K562 (cell line): ENCODE results near the gene TAPBPL. TPM values are rescaled to one million over a fixed set of nuclear protein-coding genes. Genes with fewer than 3 reads are reported as not detected.

Experiments
- ATAC-seq: fragments of 200-7000 bp; cut with Tn5 transposase; 3 replicates; pipeline ENCODE4 v1.9.1; 2020; ENCODE audit warnings: moderate library complexity
- Bru-seq: library from RNA; stranded (reverse); fragments of 400-500 nt; gene quantifications from one replicate; lab custom pipeline; 2021; lab: Mats Ljungman, UMichigan
- BruChase-seq, 2 experiments: library from RNA; stranded (reverse); fragments of 400-500 nt; gene quantifications; one replicate each; lab custom pipeline; 2021; lab: Mats Ljungman, UMichigan
- BruUV-seq: library from RNA; stranded (reverse); fragments of 400-500 nt; replicated peaks from 2 replicates; lab custom pipeline; 2021; lab: Mats Ljungman, UMichigan
- CTCF ChIA-PET: fragments of 300-600 bp; formaldehyde crosslinking; extraction: SDS; loops from one replicate; lab custom pipeline; 2021; ENCODE audit warnings: low intra/inter-chr PET ratio; lab: Yijun Ruan, JAX
- POLR2A ChIA-PET: fragments of 300-600, 350-650 bp; sonication (Branson Sonifier 250); formaldehyde crosslinking; extraction: SDS; loops from one replicate; lab custom pipeline; 2021; ENCODE audit warnings: antibody characterized with exemption, inconsistent platforms; lab: Yijun Ruan, JAX
- DNase-seq, 4 experiments: peaks; one replicate each; pipeline versions ENCODE4 v3.0.0 to v3.0.0-alpha.2; 2011 to 2018; ENCODE audit warnings: low spot score in 3 of 4, mixed read lengths in 3 of 4; ENCODE audit errors: extremely low read depth in 1 of 4
- FAIRE-seq: peaks from 2 replicates; lab custom pipeline; 2011; peaks lifted over from hg19 to GRCh38; lab: Jason Lieb, UNC
- H2AFZ ChIP-seq: 2 replicates; pipeline ENCODE4 v1.6.0; 2011; ENCODE audit warnings: low read depth, low read length, control low read depth, inconsistent platforms
- H3K27ac ChIP-seq: fragments of 200-600 bp; 3 replicates; pipeline ENCODE4 v1.8.0; 2011; ENCODE audit warnings: low read depth, mild to moderate bottlenecking, control low read depth, inconsistent platforms, low read length, moderate library complexity, mixed read lengths; ENCODE audit errors: extremely low read depth
- H3K27me3 ChIP-seq, 2 experiments: fragments of 300-600 bp in 1 of 2; 2 replicates in 1 of 2; 3 replicates in 1 of 2; pipeline versions ENCODE4 v1.6.0 to v1.8.0; 2011; ENCODE audit warnings: inconsistent platforms in 2 of 2, low read length in 2 of 2, mild to moderate bottlenecking in 1 of 2, mixed read lengths in 1 of 2, moderate library complexity in 1 of 2; ENCODE audit not compliant: control insufficient read depth in 2 of 2, insufficient read depth in 2 of 2
- H3K36me3 ChIP-seq: fragments of 300-600 bp; 3 replicates; pipeline ENCODE4 v1.8.0; 2011; ENCODE audit warnings: mild to moderate bottlenecking, low read length, inconsistent platforms; ENCODE audit not compliant: control insufficient read depth, insufficient read depth
- H3K4me1 ChIP-seq, 2 experiments: fragments of 200-600 bp in 1 of 2; replicated peaks in 1 of 2; 2 replicates in 1 of 2; 3 replicates in 1 of 2; pipeline versions ENCODE4 v1.5.1 to v1.8.0; 2011; ENCODE audit warnings: inconsistent platforms in 2 of 2, low read length in 2 of 2, mild to moderate bottlenecking in 1 of 2, mixed read lengths in 1 of 2, moderate library complexity in 1 of 2; ENCODE audit not compliant: control insufficient read depth in 2 of 2, insufficient read depth in 2 of 2
- H3K4me2 ChIP-seq: 2 replicates; pipeline ENCODE4 v1.6.1; 2011; ENCODE audit warnings: low read length, control low read depth, inconsistent platforms, mixed read lengths; ENCODE audit not compliant: insufficient read depth
- H3K4me3 ChIP-seq: fragments of 200-600 bp; sonication (generic), shearing (Covaris generic); 2 replicates; pipeline ENCODE4 v1.5.1; 2016; ENCODE audit warnings: control low read depth, inconsistent platforms
- H3K79me2 ChIP-seq: fragments of 200-600 bp; 3 replicates; pipeline ENCODE4 v1.8.0; 2011; ENCODE audit warnings: low read length, inconsistent platforms; ENCODE audit not compliant: control insufficient read depth, insufficient read depth
- H3K9ac ChIP-seq, 2 experiments: 2 replicates each; pipeline versions ENCODE4 v1.6.0 to v1.6.1; 2011; ENCODE audit warnings: low read depth in 2 of 2, low read length in 2 of 2, control low read depth in 1 of 2, inconsistent platforms in 1 of 2, mild to moderate bottlenecking in 1 of 2, mixed read lengths in 1 of 2; ENCODE audit not compliant: insufficient read depth in 1 of 2
- H3K9me1 ChIP-seq: one replicate; pipeline ENCODE4 v1.6.0; 2011; ENCODE audit warnings: inconsistent platforms, mild to moderate bottlenecking, low read length, moderate library complexity; ENCODE audit not compliant: control insufficient read depth, insufficient read depth
- H3K9me3 ChIP-seq: replicated peaks from 2 replicates; pipeline ENCODE4 v1.5.1; 2011; ENCODE audit warnings: low read depth, low read length, inconsistent platforms; ENCODE audit not compliant: control insufficient read depth, insufficient read depth
- H4K20me1 ChIP-seq: replicated peaks from 2 replicates; pipeline ENCODE4 v1.6.1; 2011; ENCODE audit warnings: low read length, inconsistent platforms, mixed read lengths; ENCODE audit not compliant: control insufficient read depth, insufficient read depth
- ATF1 ChIP-seq, 2 experiments: fragments of 450-650 bp in 1 of 2; IDR thresholded peaks; 2 replicates each; pipeline ENCODE4 v1.6.1; 2016; ENCODE audit warnings: missing compliant biosample characterization in 1 of 2, missing genetic modification characterization in 1 of 2
- DDX20 ChIP-seq: fragments of 450-650 bp; IDR thresholded peaks from 2 replicates; pipeline ENCODE4 v1.6.1; 2016; ENCODE audit warnings: missing genetic modification characterization, low read depth, mild to moderate bottlenecking, missing compliant biosample characterization, moderate library complexity
- DPF2 ChIP-seq: fragments of 450-650 bp; IDR thresholded peaks from 2 replicates; pipeline ENCODE4 v1.6.1; 2016
- FOXK1 ChIP-seq: sonication (generic); formaldehyde crosslinking; IDR thresholded peaks from 2 replicates; pipeline ENCODE4 v1.8.0; 2022; ENCODE audit warnings: missing genetic modification reagents, mild to moderate bottlenecking, borderline replicate concordance
- ILF3 ChIP-seq: fragments of 450-650 bp; IDR thresholded peaks from 2 replicates; pipeline ENCODE4 v1.6.1; 2018; ENCODE audit warnings: antibody characterized with exemption, mild to moderate bottlenecking, moderate library complexity, borderline replicate concordance
- KDM5B ChIP-seq: fragments of 200-600 bp; sonication (generic); IDR thresholded peaks from 2 replicates; pipeline ENCODE4 v1.6.1; 2012; ENCODE audit warnings: low read depth, mild to moderate bottlenecking, moderate library complexity, low read length, control low read depth, inconsistent platforms; ENCODE audit not compliant: insufficient replicate concordance
- MTA3 ChIP-seq: fragments of 450-650 bp; formaldehyde crosslinking; IDR thresholded peaks from 2 replicates; pipeline ENCODE4 v1.6.1; 2017; ENCODE audit warnings: mild to moderate bottlenecking, borderline replicate concordance
- NELFE ChIP-seq: IDR thresholded peaks from 2 replicates; pipeline ENCODE4 v1.6.1; 2011; ENCODE audit warnings: mild to moderate bottlenecking; ENCODE audit not compliant: insufficient read depth, insufficient read length
- NR2C2 ChIP-seq, 2 experiments: fragments of 200-800 bp in 1 of 2; sonication (Bioruptor generic) in 1 of 2; sonication (generic) in 1 of 2; formaldehyde crosslinking in 1 of 2; IDR thresholded peaks; 2 replicates each; pipeline versions ENCODE4 v1.6.1 to v1.8.0; 2016 to 2022; ENCODE audit warnings: mild to moderate bottlenecking in 1 of 2, missing compliant biosample characterization in 1 of 2, missing genetic modification characterization in 1 of 2, missing genetic modification reagents in 1 of 2
- POLR2G ChIP-seq: fragments of 200-400 bp; formaldehyde crosslinking; IDR thresholded peaks from 2 replicates; pipeline ENCODE4 v1.6.1; 2017; ENCODE audit warnings: low read depth, mild to moderate bottlenecking, antibody characterized with exemption, low read length, moderate library complexity
- SMARCA4 ChIP-seq: fragments of 450-650 bp; IDR thresholded peaks from 2 replicates; pipeline ENCODE4 v1.6.1; 2016
- TAF1 ChIP-seq: IDR thresholded peaks from 2 replicates; pipeline ENCODE4 v1.6.1; 2011; ENCODE audit warnings: mild to moderate bottlenecking, low read length, moderate library complexity; ENCODE audit not compliant: insufficient read depth, control insufficient read depth, severe bottlenecking; ENCODE audit errors: extremely low read depth
- TAF7 ChIP-seq: fragments of 450-650 bp; IDR thresholded peaks from 2 replicates; pipeline ENCODE4 v1.6.1; 2016; ENCODE audit warnings: missing genetic modification characterization, missing compliant biosample characterization
- ZNF121 ChIP-seq: sonication (generic); formaldehyde crosslinking; conservative IDR thresholded peaks from 2 replicates; pipeline ENCODE4 v1.8.0; 2022; ENCODE audit warnings: missing genetic modification reagents
- ZNF197 ChIP-seq: fragments of 200-800 bp; sonication (Bioruptor generic); IDR thresholded peaks from 2 replicates; pipeline ENCODE4 v1.6.1; 2016; ENCODE audit warnings: low read depth, missing genetic modification characterization, missing compliant biosample characterization
- ZNF586 ChIP-seq: fragments of 450-650 bp; formaldehyde crosslinking; conservative IDR thresholded peaks from 2 replicates; pipeline ENCODE4 v1.4.0; 2020; ENCODE audit warnings: mild to moderate bottlenecking, moderate library complexity
- WGBS: fragments of 100-300 bp; shearing (Covaris generic); methylation state at CpG from one replicate; pipeline ENCODE4 v1.1.6; 2016; ENCODE audit warnings: low coverage, mixed read lengths; ENCODE audit not compliant: insufficient coverage; ENCODE audit errors: missing lambda C conversion rate; 5-methylcytosine and 5-hydroxymethylcytosine counted together
- in situ Hi-C: fragments of 300-500 bp; cut with MboI; formaldehyde crosslinking; loops from 4 replicates; pipeline ENCODE4 v1.15.0; 2018; ENCODE audit warnings: inconsistent platforms, mixed read lengths
- intact Hi-C: fragments of 100-400 bp; cut with micrococcal nuclease; formaldehyde crosslinking; loops from 2 replicates; pipeline ENCODE4 v1.14.2; 2022
- long read RNA-seq, 3 experiments: library from polyadenylated mRNA in 2 of 3; library from RNA in 1 of 3; unstranded in 2 of 3; stranded (forward) in 1 of 3; transcript quantifications; one replicate each; pipeline ENCODE4 v2.0.0, GENCODE V29; 2019 to 2022
- polyA minus RNA-seq, 3 experiments: library from RNA; depleted of rRNA, polyadenylated mRNA; stranded (reverse); fragments of >200 nt; gene quantifications; 2 replicates each; pipeline ENCODE4 v1.2.3, GENCODE V29; 2011
- polyA plus RNA-seq, 8 experiments: library from polyadenylated mRNA; depleted of rRNA in 4 of 8; stranded (reverse) in 5 of 8; unstranded in 3 of 8; fragments of >200 nt; fragmentation: Nextera tagmentation in 2 of 8; fragmentation: Illumina TruSeq in 1 of 8; extraction: Ambion mirVana in 2 of 8; extraction: Trizol in 1 of 8; gene quantifications; 2 replicates each; pipeline versions ENCODE4 v1.2.1 to v1.2.3, GENCODE V29; 2011 to 2014; ENCODE audit warnings: inconsistent platforms in 1 of 8, missing spikeins in 1 of 8
- total RNA-seq, 7 experiments: library from RNA; depleted of rRNA in 6 of 7; stranded (reverse); fragments of >200 nt in 6 of 7; fragmentation: Illumina TruSeq in 2 of 7; extraction: Trizol in 2 of 7; gene quantifications; 2 replicates each; pipeline versions ENCODE4 v1.2.1 to v1.2.3, GENCODE V29; 2011 to 2021; ENCODE audit warnings: low replicate concordance in 1 of 7

Gene TAPBPL
- 1.4 and 2.5 TPM in 2 replicates for total RNA-seq (2011; cell fraction: chromatin; rRNA removed; ENCODE audit: low replicate concordance)
- total RNA-seq (2011; cell fraction: nucleolus; rRNA removed), result 1.8 and 3.3 TPM in 2 replicates
- total RNA-seq (2011; cell fraction: nucleoplasm; rRNA removed), result 1.8 and 3.9 TPM in 2 replicates
- 0.37 and 0.64 TPM in 2 replicates for total RNA-seq (2014; rRNA removed)
- total RNA-seq (2014; rRNA removed; fragmentation: Illumina TruSeq; extraction: Trizol), result 0.26 and 0.65 TPM in 2 replicates
- total RNA-seq (2015; rRNA removed; fragmentation: Illumina TruSeq; extraction: Trizol), result 1.3 and 1.6 TPM in 2 replicates
- total RNA-seq (2021), result 0.65 and 1.3 TPM in 2 replicates
- polyA plus RNA-seq (2011; rRNA removed), result 0.32 and 0.61 TPM in 2 replicates
- polyA plus RNA-seq (2011; cell fraction: cytosol; rRNA removed), result 0.83 and 0.96 TPM in 2 replicates
- 0.73 and 0.98 TPM in 2 replicates for polyA plus RNA-seq (2011; cell fraction: nucleus; rRNA removed)
- polyA plus RNA-seq (2012), result 2.2 and 5.1 TPM in 2 replicates
- 0.39 and 0.58 TPM in 2 replicates for polyA plus RNA-seq (2014; fragmentation: Illumina TruSeq; extraction: Trizol)
- polyA plus RNA-seq (2014; fragmentation: Nextera tagmentation; extraction: Ambion mirVana), result under 1 TPM; 0.29 to 0.31 TPM
- 0.45 and 1.4 TPM in 2 replicates for polyA plus RNA-seq (2014; rRNA removed)
- polyA minus RNA-seq (2011; rRNA and poly(A)+ RNA removed), result 0.18 and 0.33 TPM in 2 replicates
- not detected in 2 replicates for polyA minus RNA-seq (2011; cell fraction: cytosol; rRNA and poly(A)+ RNA removed)
- 0.40 and 0.89 TPM in 2 replicates for polyA minus RNA-seq (2011; cell fraction: nucleus; rRNA and poly(A)+ RNA removed)
- percentile 33 among the genes with signal in this experiment for Bru-seq, nascent RNA
- BruChase-seq, experiment 1, labeled RNA remaining after a 2-hour chase, result percentile 20 among the genes with signal in this experiment
- percentile 26 among the genes with signal in this experiment for BruChase-seq, experiment 2, labeled RNA remaining after a 6-hour chase
- long read RNA-seq, experiment 1, partial matches to known transcripts, result 0 of 2 reads
- long read RNA-seq, experiment 1, other reads (novel, unspliced or antisense), result 0 of 2 reads
- long read RNA-seq, experiment 2, partial matches to known transcripts, result 1 of 1 reads
- long read RNA-seq, experiment 2, other reads (novel, unspliced or antisense), result 0 of 1 reads
- long read RNA-seq, experiment 3, partial matches to known transcripts, result 0 of 1 reads
- long read RNA-seq, experiment 3, other reads (novel, unspliced or antisense), result 0 of 1 reads

- Histone ChIP-seq H3K27ac (peak within 1 kb of the TSS; percentile 75), H3K9ac (peak within 1 kb of the TSS; percentile 60 to 91), H3K36me3 (no peaks in the 10 kb centered on the region), H3K4me2 (peak within 1 kb of the TSS; percentile 77), H3K9me1 (no peaks in the 10 kb centered on the region), H3K79me2 (no peaks in the 10 kb centered on the region), H3K9me3 (no peaks in the 10 kb centered on the region), H3K4me3 (peak within 1 kb of the TSS; percentile 28), H4K20me1 (no peaks in the 10 kb centered on the region), H2AFZ (peak within 1 kb of the TSS; percentile 99), H3K27me3 (no peaks in the 10 kb centered on the region), H3K4me1 (peaks cover 12 to 24% of the 10 kb centered on the region in 2 experiments; a peak in 4 of 5 replicates)
- POLR2A ChIA-PET, result interaction anchor here (1.0 to 2.6 kb wide), 5 partner anchors 9 to 42 kb away, joined by 3 to 14 read pairs (median 3); partner anchors contain the start of genes MRPL51 and VAMP1
- FAIRE-seq, result peak; percentile 48
- peak; percentile 31 to 38 (median 36) for DNase-seq
- 45% methylated on average over 19 of the region's 27 CpGs for WGBS
- peak; percentile 84 for ATAC-seq
- CTCF ChIA-PET, result no interaction called here
- TSS peak; percentile 49 for BruUV-seq
- intact Hi-C loops (no loop called here), in situ Hi-C loops (loop anchor here (25.0 kb wide), 1 partner anchor 389 kb away; no protein-coding TSS in a partner anchor)
- TF ChIP-seq TAF7 (tag) (peak; percentile 57; the same call in 1 of the 2 replicates), KDM5B (peak; percentile 45), FOXK1 (no peak), ZNF197 (CRISPR knock-in tag) (no peak), NELFE (no peak), ILF3 (no peak), NR2C2 (CRISPR knock-in tag; IDR thresholded peaks at IDR 0.05) (no peak), NR2C2 (tag; IDR thresholded peaks at IDR 0.05) (peak; percentile 51; the same call in 1 of the 2 replicates), ZNF586 (no peak), ZNF121 (CRISPR knock-in tag) (no peak), MTA3 (no peak), TAF1 (no peak), DPF2 (no peak), DDX20 (tag) (no peak), SMARCA4 (no peak), ATF1 (CRISPR knock-in tag; IDR thresholded peaks at IDR 0.05) (no peak), ATF1 (tag; IDR thresholded peaks at IDR 0.05) (no peak), POLR2G (peak; percentile 43; the same call in 1 of the 2 replicates)
These were observed at the start of gene TAPBPL for GRCh38 chr12:6451348-6452244. Gene TAPBPL, plus strand, starts transcription at chr12:6452042. Its CDS starts 207 bp downstream, at chr12:6452249.
